Cardiac septum (tissue), 1 donor: ENCODE results near the gene ADGRA3. TPM values are rescaled to one million over a fixed set of nuclear protein-coding genes. Genes with fewer than 3 reads are reported as not detected.

Experiments
- total RNA-seq: library from RNA; stranded (reverse); fragmentation: NEBNext Ultra II Directional; extraction: Animal tissue kit (Norgen Biotek cat#: 25700); gene quantifications from one replicate; pipeline ENCODE4 v1.2.1, GENCODE V29; 2021
- donor health status: DM: no; HTN: no; CAD: no.

The ADGRA3 gene
- total RNA-seq, 1 donor from 2014 or later = 23.3 TPM

Other genes starting within 250 kb of the ADGRA3 start
- gene GBA3, start 176.9 kb upstream of the ADGRA3 start, total RNA-seq = not detected